RWPE2 (cell line): ENCODE measurements around the gene PPP1R14D.

ENCODE experiments used
- ATAC-seq: fragments of 200-7000 bp; cut with Tn5 transposase; 3 replicates; pipeline ENCODE4 v1.9.1; 2021; ENCODE audit warnings: low read depth
- DNase-seq: peaks from one replicate; pipeline ENCODE4 v3.0.0-alpha.2; 2020; ENCODE audit warnings: low spot score
- H3K27ac ChIP-seq: fragments of 450-650 bp; 2 replicates; pipeline ENCODE4 v1.5.1; 2017; ENCODE audit warnings: mild to moderate bottlenecking; ENCODE audit not compliant: poor library complexity, severe bottlenecking
- H3K27me3 ChIP-seq: fragments of 250-450 bp; sonication (Bioruptor Pico); 2 replicates; pipeline ENCODE4 v1.5.1; 2021; ENCODE audit warnings: mild to moderate bottlenecking, moderate library complexity; ENCODE audit not compliant: insufficient read depth, poor library complexity, severe bottlenecking
- H3K36me3 ChIP-seq: fragments of 250-450 bp; sonication (Bioruptor Pico); 2 replicates; pipeline ENCODE4 v1.5.1; 2020; ENCODE audit warnings: low read depth, mild to moderate bottlenecking, moderate library complexity
- H3K4me1 ChIP-seq: fragments of 250-450 bp; sonication (Bioruptor Pico); 2 replicates; pipeline ENCODE4 v1.5.1; 2021; ENCODE audit warnings: mild to moderate bottlenecking, moderate library complexity; ENCODE audit not compliant: insufficient read depth, poor library complexity, severe bottlenecking
- H3K4me3 ChIP-seq: fragments of 250-450 bp; sonication (Bioruptor Pico); 2 replicates; pipeline ENCODE4 v1.5.1; 2021; ENCODE audit warnings: mild to moderate bottlenecking, moderate library complexity; ENCODE audit not compliant: severe bottlenecking
- H3K9me3 ChIP-seq: fragments of 250-450 bp; sonication (Bioruptor Pico); 2 replicates; pipeline ENCODE4 v1.5.1; 2021; ENCODE audit warnings: mild to moderate bottlenecking, moderate library complexity; ENCODE audit not compliant: severe bottlenecking
- CTCF ChIP-seq: fragments of 450-650 bp; IDR thresholded peaks from one replicate; pipeline ENCODE4 v1.5.1; 2017; ENCODE audit warnings: mild to moderate bottlenecking, moderate library complexity; ENCODE audit not compliant: poor library complexity, severe bottlenecking

The PPP1R14D gene

GRCh38 chr15:40872791-40873693, 44.5 kb upstream of the PPP1R14D start:
- DNase-seq: no peak
- Histone ChIP-seq H3K36me3 (no peaks in the 10 kb centered on the region), H3K27ac (peak overlapping the region; percentile 32), H3K27me3 (no peaks in the 10 kb centered on the region), H3K4me3 (peak overlapping the region; percentile 42), H3K9me3 (no peaks in the 10 kb centered on the region), H3K4me1 (peaks cover 33% of the 10 kb centered on the region)
- TF ChIP-seq CTCF: no peak
- ATAC-seq: no peak

- H3K27me3 ChIP-seq: no peaks in the 10 kb centered on the region
- DNase-seq: peak; percentile 90
Observed at GRCh38 chr15:40871749-40872617, 43.5 kb upstream of the PPP1R14D start.

GRCh38 chr15:40870716-40871115, 42.2 kb upstream of the PPP1R14D start:
- no peaks in the 10 kb centered on the region for H3K36me3 ChIP-seq
- no peak overlapping the region for H3K27ac ChIP-seq
- H3K4me3 ChIP-seq: no peak overlapping the region
- no peak for TF ChIP-seq CTCF
- peaks cover 28% of the 10 kb centered on the region for H3K4me1 ChIP-seq
- ATAC-seq: no peak
- H3K9me3 ChIP-seq: no peaks in the 10 kb centered on the region
- no peaks in the 10 kb centered on the region for H3K27me3 ChIP-seq
- peak; percentile 64 for DNase-seq

More at GRCh38 chr15:40871749-40872617, 43.5 kb upstream of the PPP1R14D start:
- no peak for TF ChIP-seq CTCF
- ATAC-seq: peak; percentile 46
- Histone ChIP-seq H3K9me3 (no peaks in the 10 kb centered on the region), H3K36me3 (no peaks in the 10 kb centered on the region), H3K4me1 (peaks cover 33% of the 10 kb centered on the region), H3K27ac (peak overlapping the region; percentile 32), H3K4me3 (no peak overlapping the region)

GRCh38 chr15:40869686-40870085, 41.2 kb upstream of the PPP1R14D start:
- Histone ChIP-seq H3K4me3 (no peak overlapping the region), H3K4me1 (peaks cover 31% of the 10 kb centered on the region), H3K27ac (no peak overlapping the region), H3K27me3 (no peaks in the 10 kb centered on the region), H3K36me3 (no peaks in the 10 kb centered on the region), H3K9me3 (no peaks in the 10 kb centered on the region)
- TF ChIP-seq CTCF: no peak
- DNase-seq (no peak), ATAC-seq (no peak)
